Heart left ventricle (tissue), 13 donors: Measurements from ENCODE around the gene YY1.

Source experiments
- POLR2A ChIP-seq, 2 donors: fragments of 450-650 bp; IDR thresholded peaks; one replicate each; pipeline ENCODE4 v1.6.1; 2017; ENCODE audit warnings: antibody characterized with exemption in 2 of 2, mild to moderate bottlenecking in 2 of 2, moderate library complexity in 2 of 2
- TF ChIP-seq, protein P1 (sequence below), 12 donors: fragments of 200-600 bp; sonication (generic) in 4 of 12; IDR thresholded peaks; one replicate each; pipeline versions ENCODE4 v1.5.0 to v1.8.0; 2018 to 2022; ENCODE audit warnings: antibody characterized with exemption in 12 of 12, mild to moderate bottlenecking in 5 of 12
- donor health status: ischemic (EF 13 %, LVEDD 7.1; RV severe dilation, severe dysfunction).
- donor health status: DM: no; HTN: yes; CAD: no.
- donor health status: DM: no; HTN: no; CAD: no.
- donor health status: ischemic (EF 25% LVEDD 6.9; RV normal size, moderate dysfunction).
- donor health status: ischemic (EF 25% LVEDD 5.7; RV mildly dilated, moderate dysfunction).
- donor health status: ischemic (EF 35%, LVEDD 5.7; RV mildly dilated, moderate dysfunction).
- donor health status: nonischemic (EF 11% LVEDD 7.7; RV severe dilation, severe dysfunction).
- donor health status: DM: yes; HTN: yes; CAD: no.
- donor health status: PGD.
- donor health status: ischemic (EF 29% LVEDD 5.4; RV normal size, mild dysfunction).
- donor health status: nonischemic (EF 23%, LVEDD 6.1; RV moderate dilation, normal function).

- TF ChIP-seq, protein P1, sequence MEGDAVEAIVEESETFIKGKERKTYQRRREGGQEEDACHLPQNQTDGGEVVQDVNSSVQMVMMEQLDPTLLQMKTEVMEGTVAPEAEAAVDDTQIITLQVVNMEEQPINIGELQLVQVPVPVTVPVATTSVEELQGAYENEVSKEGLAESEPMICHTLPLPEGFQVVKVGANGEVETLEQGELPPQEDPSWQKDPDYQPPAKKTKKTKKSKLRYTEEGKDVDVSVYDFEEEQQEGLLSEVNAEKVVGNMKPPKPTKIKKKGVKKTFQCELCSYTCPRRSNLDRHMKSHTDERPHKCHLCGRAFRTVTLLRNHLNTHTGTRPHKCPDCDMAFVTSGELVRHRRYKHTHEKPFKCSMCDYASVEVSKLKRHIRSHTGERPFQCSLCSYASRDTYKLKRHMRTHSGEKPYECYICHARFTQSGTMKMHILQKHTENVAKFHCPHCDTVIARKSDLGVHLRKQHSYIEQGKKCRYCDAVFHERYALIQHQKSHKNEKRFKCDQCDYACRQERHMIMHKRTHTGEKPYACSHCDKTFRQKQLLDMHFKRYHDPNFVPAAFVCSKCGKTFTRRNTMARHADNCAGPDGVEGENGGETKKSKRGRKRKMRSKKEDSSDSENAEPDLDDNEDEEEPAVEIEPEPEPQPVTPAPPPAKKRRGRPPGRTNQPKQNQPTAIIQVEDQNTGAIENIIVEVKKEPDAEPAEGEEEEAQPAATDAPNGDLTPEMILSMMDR (IDR thresholded peaks at IDR 0.05) = no peak
- TF ChIP-seq POLR2A (IDR thresholded peaks at IDR 0.05) = no peak
Observed at GRCh38 chr14:100267990-100268389, 29.0 kb downstream of the YY1 start.
